ENCODE measurements around the gene IGF2.

Gene IGF2

GRCh38 chr11:2099516-2100349, 39.5 kb downstream of the IGF2 start:
- no peak for TF ChIP-seq CTCF (IDR thresholded peaks at IDR 0.05; ENCODE audit: control insufficient read depth, insufficient read depth, low read depth, low read length, missing control alignments)
- no peak for DNase-seq (ENCODE audit: low read depth)
- H3K4me3 ChIP-seq (ENCODE audit: control insufficient read depth, low read depth, low read length), result no peak overlapping the region

DNA sequence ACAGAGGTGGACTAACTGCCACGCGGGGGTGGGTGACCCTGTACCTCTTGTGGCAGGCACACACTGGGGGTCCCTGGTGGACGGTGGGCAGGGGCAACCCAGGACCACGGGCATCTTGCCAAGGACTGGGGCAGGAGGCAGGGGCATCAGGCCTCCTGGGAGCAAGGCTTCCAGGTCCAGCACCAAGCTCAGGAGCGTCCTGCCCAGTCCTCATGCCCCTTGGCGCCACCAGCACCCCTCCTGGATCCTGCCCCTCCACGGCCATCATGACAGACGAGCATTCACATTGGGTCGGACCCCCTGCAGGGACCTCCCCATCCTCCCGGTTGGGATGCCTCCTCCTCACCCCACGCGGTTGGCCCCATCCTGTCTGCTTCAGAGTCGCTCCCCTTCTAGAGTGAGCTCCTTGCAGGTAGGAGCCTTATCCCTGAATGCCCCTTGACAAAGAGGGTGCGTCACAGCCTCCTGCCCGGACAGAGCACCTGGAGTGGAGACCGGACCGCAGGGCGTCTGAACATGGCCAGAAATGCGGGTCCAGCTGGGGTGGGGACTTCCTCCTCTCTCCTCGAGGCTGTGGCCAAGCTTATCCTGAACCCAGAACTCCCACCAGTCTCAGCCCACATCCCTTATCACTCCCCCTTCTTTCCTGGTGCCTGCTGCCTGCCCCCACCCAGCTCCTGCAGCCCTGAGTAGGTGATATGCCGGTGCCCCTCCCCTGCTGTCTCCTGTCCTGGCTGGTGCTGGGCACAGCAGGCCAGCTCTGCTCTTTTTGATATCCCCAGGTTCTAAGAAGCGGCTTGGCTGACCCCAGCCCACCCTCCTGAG, 40.3 kb downstream of the IGF2 start:
- DNase-seq (ENCODE audit: low read depth), result no peak
- TF ChIP-seq CTCF (IDR thresholded peaks at IDR 0.05; ENCODE audit: control insufficient read depth, insufficient read depth, low read depth, low read length, missing control alignments), result no peak
- H3K4me3 ChIP-seq (ENCODE audit: control insufficient read depth, low read depth, low read length), result no peak overlapping the region

- no peak for DNase-seq (ENCODE audit: low read depth)
- no peak for TF ChIP-seq CTCF (IDR thresholded peaks at IDR 0.05; ENCODE audit: control insufficient read depth, insufficient read depth, low read depth, low read length, missing control alignments)
- H3K4me3 ChIP-seq (ENCODE audit: control insufficient read depth, low read depth, low read length), result no peak overlapping the region
Measured at GRCh38 chr11:2097998-2098690, 41.0 kb downstream of the IGF2 start.

DNA sequence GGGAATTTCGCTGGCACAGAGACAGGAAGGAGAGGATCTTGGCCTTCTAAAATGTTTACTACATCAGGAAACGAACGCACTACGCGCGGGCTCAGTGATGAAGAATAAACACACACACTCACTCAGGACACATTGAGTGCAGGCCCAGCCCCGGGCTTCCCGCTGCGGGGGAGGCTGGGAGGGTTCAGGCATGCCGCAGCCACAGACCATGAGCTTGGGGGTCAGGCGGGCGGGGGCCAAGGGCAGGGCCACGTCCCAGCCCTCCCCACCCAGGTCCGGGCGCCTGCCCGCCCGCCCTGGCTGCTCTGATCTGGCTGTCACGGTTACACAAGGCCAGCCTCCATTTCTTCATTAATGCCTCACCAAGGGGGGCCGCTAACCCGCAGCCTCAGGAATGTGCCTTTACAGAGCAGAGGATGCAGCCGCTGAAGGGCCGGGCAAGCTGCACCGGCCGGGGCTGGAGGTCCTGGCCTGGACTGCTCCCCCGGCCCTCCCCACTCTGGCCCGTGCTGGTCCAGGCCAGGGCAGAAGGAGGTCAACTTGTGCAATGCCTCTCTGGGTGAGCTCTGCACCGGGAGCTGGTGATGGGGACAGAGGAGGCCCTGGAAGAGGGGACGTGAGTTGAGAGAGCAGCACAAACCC, 41.7 kb downstream of the IGF2 start:
- TF ChIP-seq CTCF (IDR thresholded peaks at IDR 0.05; ENCODE audit: control insufficient read depth, insufficient read depth, low read depth, low read length, missing control alignments), result no peak
- DNase-seq (ENCODE audit: low read depth), result peak; percentile 58
- no peak overlapping the region for H3K4me3 ChIP-seq (ENCODE audit: control insufficient read depth, low read depth, low read length)

GRCh38 chr11:2096919-2097301, 42.3 kb downstream of the IGF2 start:
- no peak overlapping the region for H3K4me3 ChIP-seq (ENCODE audit: control insufficient read depth, low read depth, low read length)
- no peak for TF ChIP-seq CTCF (IDR thresholded peaks at IDR 0.05; ENCODE audit: control insufficient read depth, insufficient read depth, low read depth, low read length, missing control alignments)
- no peak for DNase-seq (ENCODE audit: low read depth)

Data from AG09309 (cell line).